GM19023 (cell line): ENCODE results near the gene PPP6R2.
A peak's percentile ranks its signal among the peaks of the same experiment; 100 is the strongest.

Source experiments
- ATAC-seq: cut with Tn5 transposase; IDR thresholded peaks from one replicate; pipeline ENCODE4 v1.9.1; 2021; ENCODE audit warnings: mild to moderate bottlenecking, moderate library complexity; ENCODE audit not compliant: unreplicated experiment

Gene PPP6R2

GRCh38 chr22:50305923-50306566, 37.1 kb upstream of the PPP6R2 start:
- no peak for ATAC-seq

GRCh38 chr22:50306753-50307749, 36.1 kb upstream of the PPP6R2 start, which contains the start of gene PLXNB2:
Gene PLXNB2 (minus strand): TSS chr22:50307646. CDS start chr22:50290584, 17,062 bp downstream.
- ATAC-seq: peak; percentile 50

GRCh38 chr22:50307890-50308596, 35.1 kb upstream of the PPP6R2 start:
- no peak for ATAC-seq

DNA sequence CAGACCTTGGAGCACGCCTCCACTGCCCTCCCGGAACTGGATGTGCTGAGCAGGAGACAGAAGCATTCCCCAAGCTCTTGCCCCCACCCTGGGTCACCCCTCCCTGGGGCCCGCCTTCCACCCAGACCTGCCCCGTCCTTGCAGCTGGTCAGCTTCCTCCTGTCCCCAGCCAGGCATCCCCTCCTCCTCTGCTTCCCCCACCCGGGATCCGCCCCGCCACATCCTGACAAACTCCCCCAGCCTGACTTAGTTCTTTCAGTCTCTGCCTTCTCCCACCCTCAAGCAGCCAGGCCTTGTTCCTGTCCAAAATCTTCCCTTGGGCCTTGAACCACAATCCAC, 34.6 kb upstream of the PPP6R2 start:
- no peak for ATAC-seq

- no peak for ATAC-seq
Observed at GRCh38 chr22:50308986-50309600, 34.0 kb upstream of the PPP6R2 start.

DNA sequence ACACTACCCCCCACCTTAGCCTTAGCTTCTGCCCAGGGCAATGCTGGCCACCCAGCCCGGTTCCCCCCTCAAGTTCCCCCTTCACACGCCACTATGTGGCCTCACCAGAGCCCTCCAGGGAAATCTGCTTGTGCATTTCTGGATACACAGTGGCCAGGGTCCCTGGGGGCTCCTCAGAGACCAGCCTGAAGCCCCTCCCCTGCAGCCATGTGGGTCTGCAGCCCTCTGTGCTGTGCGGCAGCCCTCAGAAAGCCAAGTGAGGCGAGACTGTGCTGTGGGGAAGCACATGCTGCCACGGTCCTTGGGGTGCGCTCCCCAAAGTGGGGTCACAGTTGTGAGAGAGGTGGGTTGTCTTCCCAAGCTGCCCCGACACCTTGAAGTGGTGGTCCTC, 33.5 kb upstream of the PPP6R2 start:
- no peak for ATAC-seq

DNA sequence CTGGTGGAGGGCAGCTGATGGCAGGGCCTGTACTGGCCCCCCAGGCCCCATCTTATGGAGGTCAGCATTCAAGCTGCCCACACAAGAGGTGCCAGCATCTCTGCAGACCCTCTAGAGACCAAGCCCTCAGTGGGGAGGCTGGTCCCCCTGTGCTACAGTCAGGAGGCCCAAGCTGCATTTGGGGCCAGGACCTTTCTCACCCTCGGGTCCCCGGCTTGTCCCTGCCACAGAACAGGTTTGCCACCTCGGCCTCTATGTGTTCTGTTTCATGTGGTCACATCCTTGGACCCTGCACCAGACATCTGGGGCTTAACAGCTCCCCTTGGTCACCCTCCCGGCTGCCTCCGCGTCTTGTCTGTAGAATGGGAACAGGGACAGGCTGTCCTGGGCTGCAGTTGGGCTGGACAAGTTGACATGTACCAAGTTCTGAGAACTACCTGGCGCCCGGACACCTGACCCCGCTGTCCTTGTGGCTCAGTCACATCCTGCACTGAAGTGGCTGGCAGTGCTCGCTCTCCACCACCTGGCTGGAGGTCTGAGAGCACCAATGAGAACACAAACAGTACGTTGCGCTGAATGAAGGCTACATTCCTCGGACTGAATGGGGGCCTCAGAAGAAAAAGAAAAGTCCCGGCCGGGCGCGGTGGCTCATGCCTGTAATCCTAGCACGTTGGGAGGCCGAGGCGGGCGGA, 33.0 kb upstream of the PPP6R2 start:
- ATAC-seq: no peak

GRCh38 chr22:50310949-50311444, 32.1 kb upstream of the PPP6R2 start:
- ATAC-seq: no peak

DNA sequence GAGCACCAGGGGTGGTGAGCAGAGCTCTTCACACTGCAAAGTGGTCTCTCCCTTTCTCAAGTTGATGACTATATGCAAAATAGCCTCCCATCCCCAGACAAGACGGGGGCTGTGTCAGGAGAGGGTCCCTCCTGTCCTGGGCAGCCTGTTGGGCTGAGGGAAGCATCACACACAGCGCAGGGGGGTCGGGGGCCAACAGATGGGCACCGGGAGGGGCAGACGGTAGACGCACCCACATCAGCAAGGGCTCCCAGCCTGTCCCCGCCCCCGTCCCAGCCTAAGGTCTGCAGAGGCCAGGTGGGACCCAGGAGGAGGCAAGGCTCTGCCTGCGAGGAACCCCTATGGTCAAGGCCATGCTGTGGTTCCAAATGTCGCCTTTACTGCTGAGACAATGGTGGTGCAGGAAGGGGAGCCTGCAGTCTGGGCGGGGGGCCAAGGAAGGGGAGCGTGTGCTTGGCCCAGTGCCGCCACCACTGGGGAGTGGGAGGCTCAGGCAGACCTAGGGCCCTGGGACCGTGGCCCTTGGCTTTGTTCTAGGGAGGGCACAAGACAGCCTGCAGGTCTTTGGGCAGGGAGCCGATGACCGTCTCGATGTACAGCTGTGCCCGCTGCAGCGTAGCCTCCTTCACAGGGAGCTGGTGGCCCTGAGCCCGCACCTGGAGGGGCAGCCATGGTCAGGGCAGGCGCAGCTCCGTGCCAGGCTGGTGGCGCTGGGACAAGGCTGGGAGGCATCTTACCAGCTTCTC, 31.3 kb upstream of the PPP6R2 start:
- ATAC-seq: no peak

DNA sequence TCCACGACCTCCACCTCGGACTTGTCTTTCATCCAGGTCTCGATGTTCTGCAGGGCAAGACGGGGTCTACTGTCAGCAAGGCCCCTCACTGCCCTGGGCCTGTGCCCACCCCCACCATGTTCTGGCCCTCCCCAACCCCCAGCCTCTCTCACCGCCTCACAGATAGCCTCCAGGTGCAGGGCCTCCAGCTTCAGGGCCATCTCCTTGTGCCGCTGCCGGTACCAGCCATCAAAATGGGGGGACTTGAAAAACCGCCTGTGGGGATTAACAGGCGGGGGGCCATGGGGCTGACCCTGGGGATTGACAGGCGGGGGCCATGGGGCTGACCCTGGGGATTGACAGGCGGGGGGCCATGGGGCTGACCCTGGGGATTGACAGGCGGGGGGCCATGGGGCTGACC, 30.8 kb upstream of the PPP6R2 start:
- ATAC-seq: no peak

GRCh38 chr22:50313021-50313420, 30.1 kb upstream of the PPP6R2 start:
- no peak for ATAC-seq

- ATAC-seq: no peak
Observed at GRCh38 chr22:50313600-50313999, 29.5 kb upstream of the PPP6R2 start.

DNA sequence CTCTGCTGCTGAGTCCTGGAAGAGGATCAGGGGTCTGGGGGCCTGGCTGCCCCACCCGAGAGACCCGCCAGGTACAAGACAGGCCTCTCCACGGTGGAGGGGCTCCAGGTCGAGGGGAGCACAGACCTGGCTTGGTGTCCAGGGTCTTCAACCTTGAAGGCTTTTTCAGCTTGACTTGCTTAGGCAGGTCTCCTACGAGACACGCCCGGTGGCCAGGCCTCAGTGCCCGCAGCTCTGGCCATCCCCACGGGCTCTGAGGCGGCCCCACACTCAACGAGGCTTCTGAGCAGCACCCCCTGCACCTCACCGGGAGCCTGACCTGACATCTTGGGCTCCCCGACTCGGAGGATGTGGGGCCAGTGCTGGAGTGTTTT, 29.1 kb upstream of the PPP6R2 start:
- no peak for ATAC-seq

- peak; percentile 82 for ATAC-seq
Observed at GRCh38 chr22:50314455-50315288, 28.5 kb upstream of the PPP6R2 start.

DNA sequence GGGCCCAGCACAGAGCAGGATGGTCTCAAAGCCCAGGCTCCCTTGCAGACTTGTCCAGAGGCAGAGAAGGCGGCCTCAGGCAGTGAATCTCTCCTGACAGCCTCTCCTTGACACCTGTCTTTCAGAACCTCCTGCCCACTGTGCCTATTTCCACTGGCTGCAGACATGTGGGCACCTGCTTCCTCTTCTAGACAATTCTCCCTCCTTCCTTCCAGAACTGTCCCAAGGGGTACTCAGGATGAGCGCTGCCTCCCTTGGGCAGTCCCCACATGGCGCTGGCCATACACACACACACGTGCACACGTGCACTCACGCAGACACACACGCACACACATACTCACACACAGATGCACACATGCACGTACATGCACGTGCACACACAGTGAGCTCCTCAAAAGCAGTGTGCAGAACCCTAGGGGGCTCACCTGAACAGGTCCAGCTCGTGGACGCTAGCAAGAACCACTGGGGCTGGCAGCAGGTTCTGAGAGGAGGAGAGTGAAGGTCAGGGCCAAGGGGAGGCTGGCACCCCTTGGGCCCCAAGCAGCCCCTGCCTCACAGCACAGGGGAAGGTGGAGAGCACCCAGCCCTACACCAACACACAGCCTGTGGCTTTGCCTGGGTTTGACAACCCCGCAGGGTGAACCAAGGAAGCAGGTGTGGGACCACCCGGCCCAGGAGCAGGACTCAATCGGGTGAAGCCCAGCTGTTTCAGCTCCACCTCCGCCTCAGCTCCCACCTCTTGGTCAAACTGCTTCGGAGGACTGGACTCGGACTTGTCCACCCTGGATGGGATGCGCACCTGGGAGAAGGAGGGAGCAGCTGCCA, 27.6 kb upstream of the PPP6R2 start:
- ATAC-seq: no peak

DNA sequence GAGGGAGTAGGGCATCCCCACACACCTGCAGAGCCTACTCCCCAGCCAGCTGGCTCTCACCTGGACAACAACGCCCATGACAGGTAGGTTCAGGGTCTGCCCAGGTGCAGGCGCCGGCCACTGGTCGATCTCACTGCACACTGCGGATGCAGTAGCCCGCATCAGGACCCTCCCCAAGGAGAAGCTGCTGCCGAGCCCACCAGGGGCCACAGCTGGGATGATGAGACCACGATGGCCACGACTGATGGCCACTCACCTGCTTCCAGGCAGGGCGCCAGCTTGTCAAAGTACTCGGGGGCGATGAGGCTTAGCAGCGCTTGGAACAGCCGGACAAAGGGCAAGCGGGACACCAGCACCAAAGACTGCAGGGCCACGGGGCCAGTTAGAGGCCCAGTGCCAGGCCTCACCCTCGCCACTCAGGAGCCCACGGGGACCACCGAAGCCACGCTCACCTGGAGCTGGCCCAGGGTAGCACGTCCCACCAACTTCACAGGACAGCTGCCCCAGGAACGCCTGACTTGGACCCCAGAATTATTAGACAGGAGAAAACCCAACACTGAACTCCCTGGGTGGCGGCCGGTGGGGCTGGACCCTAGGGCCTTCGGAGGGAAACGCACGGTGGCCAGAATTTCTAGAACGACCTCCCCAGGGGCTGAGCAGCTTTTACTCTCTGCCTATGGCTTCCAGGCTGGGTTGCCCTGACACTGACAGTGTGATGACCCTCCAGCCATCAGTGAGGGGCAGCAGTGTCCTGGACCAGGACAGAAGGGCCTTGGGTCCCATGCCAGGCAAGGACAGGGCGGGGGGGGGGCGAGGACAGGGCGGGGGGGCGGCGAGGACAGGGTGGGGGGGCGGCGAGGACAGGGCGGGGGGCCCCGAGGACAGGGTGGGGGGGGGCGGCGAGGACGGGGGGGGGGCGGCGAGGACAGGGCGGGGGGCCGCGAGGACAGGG, 26.7 kb upstream of the PPP6R2 start:
- no peak for ATAC-seq

DNA sequence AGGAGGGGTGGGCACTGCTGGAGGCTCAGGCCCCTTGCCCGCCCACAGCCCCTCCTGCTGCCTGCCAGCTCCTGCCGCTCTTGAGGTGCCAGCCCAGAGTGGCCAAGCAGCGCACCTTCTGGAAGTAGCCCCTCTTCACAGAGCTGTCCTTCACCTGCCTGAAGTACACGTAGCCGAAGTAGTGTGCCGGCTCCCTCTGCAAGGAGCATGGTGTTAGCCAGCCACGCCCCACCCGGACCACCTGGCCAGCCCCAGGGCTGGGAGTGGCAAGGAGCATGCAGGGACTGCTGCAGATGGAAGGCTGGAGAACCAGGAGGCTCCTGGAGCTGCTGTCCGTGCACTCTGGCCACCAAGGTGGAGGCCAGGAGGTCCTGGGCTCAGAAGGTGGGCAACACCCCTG, 25.9 kb upstream of the PPP6R2 start:
- ATAC-seq: no peak
